Measurements from ENCODE around the gene HIP1R.
"Not testable (repeated sequence)": the region's sequence is repeated elsewhere in the genome, so short reads cannot be mapped to it uniquely, and the experiment has no call there.

The HIP1R gene

DNA sequence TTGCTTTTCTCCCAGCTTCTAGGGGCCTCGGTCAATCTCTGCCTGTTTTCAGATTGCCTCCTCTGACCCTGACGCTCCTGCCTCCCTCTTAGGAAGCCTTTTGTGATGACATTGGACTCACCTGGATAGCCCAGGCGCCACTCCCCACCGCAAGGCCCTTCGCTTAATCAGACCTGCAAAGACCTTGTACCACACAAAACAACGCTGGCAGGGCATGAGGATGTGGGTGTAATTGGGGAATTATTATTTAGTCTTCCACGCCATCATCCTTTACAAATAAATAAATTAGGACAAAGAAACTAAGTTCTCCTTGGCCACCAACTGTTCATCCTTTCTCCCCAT, 68.4 kb downstream of the HIP1R start:
- no peak overlapping the region for H2BK120ac ChIP-seq (ENCODE audit: low read depth, low read length)
- no peaks in the 10 kb centered on the region for H3K79me1 ChIP-seq (replicated peaks; ENCODE audit: low read length, poor library complexity, severe bottlenecking)
- H3K4me2 ChIP-seq (ENCODE audit: low read length, poor library complexity, severe bottlenecking), result no peak overlapping the region
- H2BK5ac ChIP-seq (ENCODE audit: low read depth, low read length, poor library complexity, severe bottlenecking), result no peak overlapping the region
- H3K27ac ChIP-seq (ENCODE audit: low read length, poor library complexity, severe bottlenecking), result no peak overlapping the region
- no peak overlapping the region for H3K14ac ChIP-seq (ENCODE audit: low read length in 2 of 2)
- no peak overlapping the region for H2BK12ac ChIP-seq (ENCODE audit: low read length in 2 of 2)
- no peak overlapping the region for H4K91ac ChIP-seq (ENCODE audit: low read length)
- no peak overlapping the region for H2AFZ ChIP-seq (ENCODE audit: low read depth, low read length)
- no peak overlapping the region for H3K4me3 ChIP-seq (ENCODE audit: insufficient read depth in 1 of 2, low read depth in 1 of 2, low read length in 2 of 2)
- H3K9ac ChIP-seq (ENCODE audit: low read length), result no peak overlapping the region
- WGBS, result 81% methylated on average over 3 of the region's 7 CpGs
- no peaks in the 10 kb centered on the region for H3K27me3 ChIP-seq (ENCODE audit: control insufficient read depth in 1 of 2, insufficient read depth in 1 of 2, low read length in 2 of 2)
- no peak overlapping the region for H3K18ac ChIP-seq (ENCODE audit: low read depth in 1 of 2, low read length in 2 of 2)
- no peaks in the 10 kb centered on the region for H3K9me3 ChIP-seq (ENCODE audit: control insufficient read depth, low read length)
- H4K8ac ChIP-seq (ENCODE audit: low read length), result peak overlapping the region; percentile 1
- no peak overlapping the region for H2AK5ac ChIP-seq (ENCODE audit: low read length, severe bottlenecking)
- H3K4me1 ChIP-seq (ENCODE audit: control insufficient read depth, insufficient read depth, low read depth, low read length), result peaks cover 4% of the 10 kb centered on the region
- no peak overlapping the region for H3K23ac ChIP-seq (ENCODE audit: low read length in 2 of 2)
- no peak overlapping the region for H3K4ac ChIP-seq (ENCODE audit: low read depth in 1 of 2, low read length in 2 of 2)
- no peak overlapping the region for H2BK15ac ChIP-seq (ENCODE audit: low read depth, poor library complexity, severe bottlenecking)
- DNase-seq, result no peak
- no peaks in the 10 kb centered on the region for H3K36me3 ChIP-seq (ENCODE audit: control insufficient read depth in 1 of 2, insufficient read depth in 2 of 2, low read depth in 1 of 2, low read length in 2 of 2)

DNA sequence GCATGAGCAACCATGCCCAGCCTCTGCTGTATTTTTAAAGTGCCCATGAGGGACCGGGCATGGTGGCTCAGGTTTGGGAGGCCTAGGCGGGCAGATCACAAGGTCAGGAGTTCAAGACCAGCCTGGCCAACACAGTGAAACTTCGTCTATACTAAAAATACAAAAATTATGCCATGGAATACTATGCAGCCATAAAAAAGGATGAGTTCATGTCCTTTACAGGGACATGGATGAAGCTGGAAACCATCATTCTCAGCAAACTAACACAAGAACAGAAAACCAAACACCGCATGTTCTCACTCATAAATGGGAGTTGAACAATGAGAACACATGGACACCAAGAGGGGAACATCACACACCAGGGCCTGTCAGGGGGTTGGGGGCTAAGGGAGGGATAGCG, 70.0 kb downstream of the HIP1R start:
- not testable (repeated sequence) for H3K4ac ChIP-seq (ENCODE audit: low read depth in 1 of 2, low read length in 2 of 2); H3K36me3 ChIP-seq (ENCODE audit: control insufficient read depth in 1 of 2, insufficient read depth in 2 of 2, low read depth in 1 of 2, low read length in 2 of 2); H2BK15ac ChIP-seq (ENCODE audit: low read depth, poor library complexity, severe bottlenecking); H2BK5ac ChIP-seq (ENCODE audit: low read depth, low read length, poor library complexity, severe bottlenecking); H3K4me2 ChIP-seq (ENCODE audit: low read length, poor library complexity, severe bottlenecking); H3K79me1 ChIP-seq (replicated peaks; ENCODE audit: low read length, poor library complexity, severe bottlenecking); H2AK5ac ChIP-seq (ENCODE audit: low read length, severe bottlenecking); H3K4me3 ChIP-seq (ENCODE audit: insufficient read depth in 1 of 2, low read depth in 1 of 2, low read length in 2 of 2); H4K8ac ChIP-seq (ENCODE audit: low read length); H4K91ac ChIP-seq (ENCODE audit: low read length); H2BK12ac ChIP-seq (ENCODE audit: low read length in 2 of 2); DNase-seq; H3K9me3 ChIP-seq (ENCODE audit: control insufficient read depth, low read length); H3K9ac ChIP-seq (ENCODE audit: low read length); H3K4me1 ChIP-seq (ENCODE audit: control insufficient read depth, insufficient read depth, low read depth, low read length); H3K18ac ChIP-seq (ENCODE audit: low read depth in 1 of 2, low read length in 2 of 2); H3K23ac ChIP-seq (ENCODE audit: low read length in 2 of 2); H2BK120ac ChIP-seq (ENCODE audit: low read depth, low read length); H3K27me3 ChIP-seq (ENCODE audit: control insufficient read depth in 1 of 2, insufficient read depth in 1 of 2, low read length in 2 of 2); H2AFZ ChIP-seq (ENCODE audit: low read depth, low read length); H3K14ac ChIP-seq (ENCODE audit: low read length in 2 of 2); H3K27ac ChIP-seq (ENCODE audit: low read length, poor library complexity, severe bottlenecking)
- WGBS, result 86% methylated on average over 1 of the region's 5 CpGs

DNA sequence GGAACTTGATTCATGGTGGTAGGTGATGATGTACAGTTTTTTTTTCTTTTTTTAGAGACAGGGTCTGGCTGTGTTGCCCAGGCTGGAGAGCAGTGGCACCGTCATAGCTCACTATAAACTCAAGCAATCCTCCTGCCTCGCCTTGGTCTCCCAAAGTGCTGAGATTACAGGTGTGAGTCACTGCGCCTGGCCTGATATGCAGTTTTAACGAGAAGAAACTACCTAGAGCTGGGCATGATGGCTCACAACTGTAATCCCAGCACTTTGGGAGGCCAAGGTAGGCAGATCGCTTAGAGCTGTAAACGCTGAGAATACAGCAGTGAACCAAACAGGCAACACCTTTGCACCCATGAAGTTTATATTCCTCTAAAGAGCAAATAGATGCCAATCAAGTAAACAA, 73.7 kb downstream of the HIP1R start:
- H2BK5ac ChIP-seq (ENCODE audit: low read depth, low read length, poor library complexity, severe bottlenecking), result no peak overlapping the region
- H3K27me3 ChIP-seq (ENCODE audit: control insufficient read depth in 1 of 2, insufficient read depth in 1 of 2, low read length in 2 of 2), result no peaks in the 10 kb centered on the region
- DNase-seq, result no peak
- WGBS, result 94% methylated on average over 4 of the region's 6 CpGs
- H3K14ac ChIP-seq (ENCODE audit: low read length in 2 of 2), result no peak overlapping the region
- no peak overlapping the region for H3K4me3 ChIP-seq (ENCODE audit: insufficient read depth in 1 of 2, low read depth in 1 of 2, low read length in 2 of 2)
- no peaks in the 10 kb centered on the region for H3K36me3 ChIP-seq (ENCODE audit: control insufficient read depth in 1 of 2, insufficient read depth in 2 of 2, low read depth in 1 of 2, low read length in 2 of 2)
- no peak overlapping the region for H2BK15ac ChIP-seq (ENCODE audit: low read depth, poor library complexity, severe bottlenecking)
- no peak overlapping the region for H4K91ac ChIP-seq (ENCODE audit: low read length)
- H4K8ac ChIP-seq (ENCODE audit: low read length), result no peak overlapping the region
- no peak overlapping the region for H3K9ac ChIP-seq (ENCODE audit: low read length)
- H3K4me2 ChIP-seq (ENCODE audit: low read length, poor library complexity, severe bottlenecking), result no peak overlapping the region
- H3K18ac ChIP-seq (ENCODE audit: low read depth in 1 of 2, low read length in 2 of 2), result no peak overlapping the region
- H2AFZ ChIP-seq (ENCODE audit: low read depth, low read length), result no peak overlapping the region
- H2AK5ac ChIP-seq (ENCODE audit: low read length, severe bottlenecking), result no peak overlapping the region
- H3K4me1 ChIP-seq (ENCODE audit: control insufficient read depth, insufficient read depth, low read depth, low read length), result peaks cover 3% of the 10 kb centered on the region
- H3K4ac ChIP-seq (ENCODE audit: low read depth in 1 of 2, low read length in 2 of 2), result no peak overlapping the region
- no peaks in the 10 kb centered on the region for H3K9me3 ChIP-seq (ENCODE audit: control insufficient read depth, low read length)
- no peaks in the 10 kb centered on the region for H3K79me1 ChIP-seq (replicated peaks; ENCODE audit: low read length, poor library complexity, severe bottlenecking)
- H2BK12ac ChIP-seq (ENCODE audit: low read length in 2 of 2), result no peak overlapping the region
- H3K27ac ChIP-seq (ENCODE audit: low read length, poor library complexity, severe bottlenecking), result no peak overlapping the region
- no peak overlapping the region for H2BK120ac ChIP-seq (ENCODE audit: low read depth, low read length)
- no peak overlapping the region for H3K23ac ChIP-seq (ENCODE audit: low read length in 2 of 2)

DNA sequence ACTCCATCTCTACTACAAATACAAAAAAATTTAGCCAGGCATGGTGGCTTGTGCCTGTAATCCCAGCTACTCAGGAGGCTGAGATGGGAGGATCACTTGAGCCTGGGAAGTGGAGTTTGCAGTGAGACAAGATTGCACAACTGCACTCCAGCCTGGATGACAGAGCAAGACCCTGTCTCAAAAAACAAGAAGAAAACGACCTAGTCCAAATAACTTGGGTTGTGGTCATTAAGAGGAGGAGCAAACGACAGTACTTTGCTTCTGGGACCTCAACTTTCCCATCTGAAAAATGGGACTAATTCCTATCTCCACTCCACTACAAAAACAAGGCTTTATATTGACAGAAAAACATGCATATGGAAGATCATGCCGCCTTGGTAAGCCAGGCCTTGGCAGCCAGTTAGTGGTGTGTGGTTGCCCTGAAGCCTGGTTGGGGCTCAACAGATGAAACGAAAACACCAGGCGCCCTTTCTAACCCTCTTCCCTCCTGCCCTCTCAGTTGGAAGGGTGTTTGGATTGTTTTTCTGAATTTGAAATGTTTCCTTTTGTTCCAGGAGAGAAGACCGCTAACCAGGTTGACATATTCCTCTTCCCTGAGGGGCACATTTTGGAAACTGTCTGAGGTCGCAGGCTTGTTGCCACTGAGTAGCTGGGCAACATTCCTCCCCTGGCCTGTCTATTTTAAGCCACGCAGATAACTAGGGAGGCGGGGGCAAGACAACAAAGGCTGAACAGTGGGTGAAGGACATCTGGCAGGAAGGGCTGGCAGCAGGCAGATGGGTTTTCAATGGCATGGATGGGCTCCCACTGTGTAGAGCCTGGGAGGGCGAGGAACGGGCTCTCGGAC, 74.4 kb downstream of the HIP1R start:
- Histone ChIP-seq H3K4me2 (ENCODE audit: low read length, poor library complexity, severe bottlenecking) (no peak overlapping the region), H2BK12ac (ENCODE audit: low read length in 2 of 2) (no peak overlapping the region), H3K27ac (ENCODE audit: low read length, poor library complexity, severe bottlenecking) (no peak overlapping the region), H3K4ac (ENCODE audit: low read depth in 1 of 2, low read length in 2 of 2) (no peak overlapping the region), H2AFZ (ENCODE audit: low read depth, low read length) (no peak overlapping the region), H2AK5ac (ENCODE audit: low read length, severe bottlenecking) (no peak overlapping the region), H3K23ac (ENCODE audit: low read length in 2 of 2) (no peak overlapping the region), H4K8ac (ENCODE audit: low read length) (no peak overlapping the region), H3K9ac (ENCODE audit: low read length) (no peak overlapping the region), H2BK15ac (ENCODE audit: low read depth, poor library complexity, severe bottlenecking) (no peak overlapping the region), H3K9me3 (ENCODE audit: control insufficient read depth, low read length) (no peaks in the 10 kb centered on the region), H3K14ac (ENCODE audit: low read length in 2 of 2) (no peak overlapping the region), H3K36me3 (ENCODE audit: control insufficient read depth in 1 of 2, insufficient read depth in 2 of 2, low read depth in 1 of 2, low read length in 2 of 2) (no peaks in the 10 kb centered on the region), H2BK120ac (ENCODE audit: low read depth, low read length) (no peak overlapping the region), H3K18ac (ENCODE audit: low read depth in 1 of 2, low read length in 2 of 2) (no peak overlapping the region), H2BK5ac (ENCODE audit: low read depth, low read length, poor library complexity, severe bottlenecking) (no peak overlapping the region), H4K91ac (ENCODE audit: low read length) (no peak overlapping the region), H3K4me1 (ENCODE audit: control insufficient read depth, insufficient read depth, low read depth, low read length) (peaks cover 3% of the 10 kb centered on the region), H3K4me3 (ENCODE audit: insufficient read depth in 1 of 2, low read depth in 1 of 2, low read length in 2 of 2) (no peak overlapping the region), H3K27me3 (ENCODE audit: control insufficient read depth in 1 of 2, insufficient read depth in 1 of 2, low read length in 2 of 2) (no peaks in the 10 kb centered on the region), H3K79me1 (replicated peaks; ENCODE audit: low read length, poor library complexity, severe bottlenecking) (no peaks in the 10 kb centered on the region)
- DNase-seq, result no peak
- WGBS, result 71% methylated on average over 10 of the region's 12 CpGs
